ENCODE results near the gene C14orf180.

DNA sequence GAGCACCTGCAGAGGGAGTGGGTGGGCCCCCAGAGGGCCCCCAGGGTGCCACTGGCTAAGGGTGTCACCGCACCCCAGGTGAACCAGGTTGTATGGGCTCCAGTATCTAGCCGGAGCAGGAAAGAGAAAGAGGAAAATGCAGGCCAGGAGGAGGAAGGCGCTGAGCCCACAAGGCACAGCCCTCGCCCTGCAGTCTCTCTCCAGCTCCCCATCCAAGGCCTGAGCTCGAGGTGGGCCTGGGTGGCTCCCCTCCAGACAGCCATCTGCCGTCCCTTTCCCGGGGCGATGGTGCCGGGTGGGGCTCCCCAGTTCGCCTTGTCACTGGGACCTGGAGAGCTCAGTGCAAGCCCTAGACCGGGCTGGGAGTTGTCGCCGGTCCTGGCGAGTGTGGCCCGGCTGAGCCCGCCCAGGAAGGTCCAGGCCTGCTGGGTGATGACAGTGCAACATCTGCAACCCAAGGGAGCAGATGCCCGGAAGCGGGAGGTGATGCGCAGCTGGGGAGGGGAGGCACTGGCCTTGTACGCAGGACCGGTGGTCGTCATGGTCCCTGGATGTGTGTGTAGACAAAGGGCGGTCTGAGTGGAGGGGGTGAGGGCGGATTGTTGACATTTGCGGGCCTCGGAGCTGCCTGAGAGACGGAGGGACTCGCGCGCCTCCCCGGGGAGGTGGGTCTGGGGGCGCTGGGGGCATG, 24.3 kb downstream of the C14orf180 start:
- TF ChIP-seq, protein P1, sequence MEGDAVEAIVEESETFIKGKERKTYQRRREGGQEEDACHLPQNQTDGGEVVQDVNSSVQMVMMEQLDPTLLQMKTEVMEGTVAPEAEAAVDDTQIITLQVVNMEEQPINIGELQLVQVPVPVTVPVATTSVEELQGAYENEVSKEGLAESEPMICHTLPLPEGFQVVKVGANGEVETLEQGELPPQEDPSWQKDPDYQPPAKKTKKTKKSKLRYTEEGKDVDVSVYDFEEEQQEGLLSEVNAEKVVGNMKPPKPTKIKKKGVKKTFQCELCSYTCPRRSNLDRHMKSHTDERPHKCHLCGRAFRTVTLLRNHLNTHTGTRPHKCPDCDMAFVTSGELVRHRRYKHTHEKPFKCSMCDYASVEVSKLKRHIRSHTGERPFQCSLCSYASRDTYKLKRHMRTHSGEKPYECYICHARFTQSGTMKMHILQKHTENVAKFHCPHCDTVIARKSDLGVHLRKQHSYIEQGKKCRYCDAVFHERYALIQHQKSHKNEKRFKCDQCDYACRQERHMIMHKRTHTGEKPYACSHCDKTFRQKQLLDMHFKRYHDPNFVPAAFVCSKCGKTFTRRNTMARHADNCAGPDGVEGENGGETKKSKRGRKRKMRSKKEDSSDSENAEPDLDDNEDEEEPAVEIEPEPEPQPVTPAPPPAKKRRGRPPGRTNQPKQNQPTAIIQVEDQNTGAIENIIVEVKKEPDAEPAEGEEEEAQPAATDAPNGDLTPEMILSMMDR (IDR thresholded peaks at IDR 0.05) = no peak
- peak in 1 of 2 donors; percentile 30 for TF ChIP-seq POLR2A (IDR thresholded peaks at IDR 0.05)

All from adrenal gland (tissue), 5 donors.